Neural progenitor cell (in vitro differentiated cells): ENCODE measurements around the gene SLC35A5.

Experiments used
- CTCF ChIP-seq: fragments of 200-600 bp; sonication (generic); IDR thresholded peaks from 2 replicates; pipeline ENCODE4 v1.5.1; 2017; ENCODE audit warnings: antibody characterized with exemption, mild to moderate bottlenecking
- EZH2 ChIP-seq: fragments of 200-600 bp; sonication (generic); IDR thresholded peaks from 2 replicates; pipeline ENCODE4 v1.6.1; 2017; ENCODE audit warnings: antibody characterized with exemption, mild to moderate bottlenecking, moderate library complexity
- EZH2phosphoT487 ChIP-seq: fragments of 200-600 bp; sonication (generic); IDR thresholded peaks from 2 replicates; pipeline ENCODE4 v1.6.1; 2017; ENCODE audit warnings: antibody characterized with exemption

- TF ChIP-seq EZH2 (no peak), CTCF (no peak), EZH2phosphoT487 (no peak)
Measured at GRCh38 chr3:112607863-112608262, 46.0 kb downstream of the SLC35A5 start.
